NCI-H460 (cell line): Measurements from ENCODE around the gene OR51F2. TPM values are rescaled to one million over a fixed set of nuclear protein-coding genes. Genes with fewer than 3 reads are reported as not detected.

Experiments used
- total RNA-seq: library from RNA; depleted of rRNA; stranded (reverse); fragments of >200 nt; shearing (Covaris generic); gene quantifications from 2 replicates; pipeline ENCODE4 v1.2.3, GENCODE V29; 2014; rRNA removed

OR51F2 gene
- total RNA-seq, 1 experiment from 2014 or later: not detected

Other genes starting within 250 kb of the OR51F2 start
- gene OR52I2, start 239.6 kb upstream of the OR51F2 start, total RNA-seq: not detected in 2 replicates
- not detected in 2 replicates for gene OR52I1, start 227.3 kb upstream of the OR51F2 start, total RNA-seq
- gene TRIM68, start 213.1 kb upstream of the OR51F2 start, total RNA-seq: 4.3 and 6.1 TPM in 2 replicates
- gene OR51D1, start 183.8 kb upstream of the OR51F2 start, total RNA-seq: not detected in 2 replicates
- not detected in 2 replicates for gene OR51E1, start 177.3 kb upstream of the OR51F2 start, total RNA-seq
- not detected in 2 replicates for gene OR51E2, start 123.5 kb upstream of the OR51F2 start, total RNA-seq
- not detected in 2 replicates for gene MMP26, start 116.5 kb upstream of the OR51F2 start, total RNA-seq
- gene OR51F1, start 51.4 kb upstream of the OR51F2 start, total RNA-seq: not detected in 2 replicates
- not detected in 2 replicates for gene OR52R1, start 16.9 kb upstream of the OR51F2 start, total RNA-seq
- not detected in 2 replicates for gene OR51S1, start 27.9 kb downstream of the OR51F2 start, total RNA-seq
- not detected in 2 replicates for gene OR51T1, start 60.6 kb downstream of the OR51F2 start, total RNA-seq
- not detected in 2 replicates for gene OR51A7, start 82.5 kb downstream of the OR51F2 start, total RNA-seq
- not detected in 2 replicates for gene OR51G2, start 98.0 kb downstream of the OR51F2 start, total RNA-seq
- gene OR51G1, start 103.0 kb downstream of the OR51F2 start, total RNA-seq: not detected in 2 replicates
- gene OR51A4, start 126.3 kb downstream of the OR51F2 start, total RNA-seq: not detected in 2 replicates
- not detected in 2 replicates for gene OR51A2, start 134.4 kb downstream of the OR51F2 start, total RNA-seq
- not detected in 2 replicates for gene OR51L1, start 173.5 kb downstream of the OR51F2 start, total RNA-seq
- gene OR52J3, start 225.2 kb downstream of the OR51F2 start, total RNA-seq: not detected in 2 replicates
- not detected in 2 replicates for gene OR52E2, start 238.3 kb downstream of the OR51F2 start, total RNA-seq
- gene OR52E1, start 248.3 kb downstream of the OR51F2 start, total RNA-seq: not detected in 2 replicates